HCT116 (cell line): Measurements from ENCODE around the gene HMCES. TPM values are rescaled to one million over a fixed set of nuclear protein-coding genes. Genes with fewer than 3 reads are reported as not detected.
A peak's percentile ranks its signal among the peaks of the same experiment; 100 is the strongest.

ENCODE experiments used
- ATAC-seq: fragments of 200-7000 bp; cut with Tn5 transposase; 2 replicates; pipeline ENCODE4 v1.9.1; 2020; ENCODE audit warnings: mild to moderate bottlenecking, moderate library complexity
- BruUV-seq: library from RNA; stranded (reverse); fragments of 400-500 nt; replicated peaks from 2 replicates; lab custom pipeline; 2021; lab: Mats Ljungman, UMichigan
- CTCF ChIA-PET: fragments of 300-600 bp; sonication (Branson Sonifier 250); formaldehyde crosslinking; loops from one replicate; lab custom pipeline; 2021; ENCODE audit warnings: antibody characterized with exemption; lab: Charles Lee
- POLR2A ChIA-PET: fragments of 300-600, 350-600 bp; sonication (Branson Sonifier 250); formaldehyde crosslinking; loops from one replicate; lab custom pipeline; 2021; ENCODE audit warnings: antibody characterized with exemption; lab: Charles Lee
- RAD21 ChIA-PET, 2 experiments: fragments of 300-600 bp; sonication (Branson Sonifier 250); formaldehyde crosslinking; loops; one replicate each; lab custom pipeline; 2023; ENCODE audit warnings: low total read pairs in 2 of 2; ENCODE audit not compliant: uncharacterized antibody in 2 of 2, unreplicated experiment in 2 of 2, low non-redundant PET in 1 of 2; lab: Charles Lee
- DNase-seq: peaks from one replicate; pipeline ENCODE4 v3.0.0-alpha.2; 2010; ENCODE audit warnings: low read depth, low spot score
- H2AFZ ChIP-seq: fragments of 200-600 bp; shearing (Covaris generic), sonication (generic); 2 replicates; pipeline ENCODE4 v1.6.1; 2017; ENCODE audit warnings: low read depth, mixed run types, mixed read lengths, antibody characterized with exemption, low read length; ENCODE audit not compliant: poor library complexity, severe bottlenecking
- H3K27ac ChIP-seq: 2 replicates; pipeline ENCODE4 v1.5.1; 2012; ENCODE audit warnings: low read depth, low read length
- H3K27me3 ChIP-seq: fragments of 200-600 bp; sonication (generic); 2 replicates; pipeline ENCODE4 v1.6.1; 2016; ENCODE audit warnings: mixed run types, low read length, mixed read lengths; ENCODE audit not compliant: insufficient read depth
- H3K36me3 ChIP-seq, 2 experiments: fragments of 200-500 bp in 1 of 2; fragments of 200-600 bp in 1 of 2; sonication (Bioruptor generic) in 1 of 2; sonication (generic) in 1 of 2; 2 replicates each; pipeline versions ENCODE4 v1.5.1 to v1.6.1; 2014 to 2016; ENCODE audit warnings: low read length in 2 of 2, inconsistent platforms in 1 of 2, mixed read lengths in 1 of 2, mixed run types in 1 of 2; ENCODE audit not compliant: insufficient read depth in 2 of 2, control insufficient read depth in 1 of 2
- H3K4me1 ChIP-seq, 2 experiments: fragments of 200-600 bp in 1 of 2; sonication (generic) in 1 of 2; 2 replicates each; pipeline versions ENCODE4 v1.5.1 to v1.6.1; 2012 to 2017; ENCODE audit warnings: low read length in 2 of 2, inconsistent platforms in 1 of 2, mild to moderate bottlenecking in 1 of 2, mixed read lengths in 1 of 2, mixed run types in 1 of 2, moderate library complexity in 1 of 2; ENCODE audit not compliant: insufficient read depth in 2 of 2, control insufficient read depth in 1 of 2
- H3K4me2 ChIP-seq: fragments of 200-600 bp; sonication (generic); 2 replicates; pipeline ENCODE4 v1.6.1; 2017; ENCODE audit warnings: mixed run types, low read length, mixed read lengths
- H3K4me3 ChIP-seq, 2 experiments: fragments of 200-600 bp in 1 of 2; sonication (generic) in 1 of 2; replicated peaks in 1 of 2; 2 replicates each; pipeline ENCODE4 v1.5.1; 2011 to 2016; ENCODE audit warnings: low read length in 2 of 2, control low read depth in 1 of 2, low read depth in 1 of 2, mild to moderate bottlenecking in 1 of 2, mixed read lengths in 1 of 2, mixed run types in 1 of 2
- H3K79me2 ChIP-seq: fragments of 200-600 bp; sonication (generic); 2 replicates; pipeline ENCODE4 v1.6.1; 2017; ENCODE audit warnings: mild to moderate bottlenecking, mixed run types, low read length, moderate library complexity, mixed read lengths; ENCODE audit not compliant: insufficient read depth
- H3K9ac ChIP-seq: fragments of 200-600 bp; sonication (generic); 2 replicates; pipeline ENCODE4 v1.6.1; 2016; ENCODE audit warnings: low read length, mixed read lengths
- H3K9me2 ChIP-seq: fragments of 200-600 bp; sonication (generic), shearing (Covaris generic); 2 replicates; pipeline ENCODE4 v1.6.1; 2017; ENCODE audit warnings: mixed run types, mild to moderate bottlenecking, moderate library complexity; ENCODE audit not compliant: insufficient read depth
- H3K9me3 ChIP-seq, 2 experiments: fragments of 200-500 bp in 1 of 2; fragments of 200-600 bp in 1 of 2; sonication (Bioruptor generic) in 1 of 2; sonication (generic) in 1 of 2; 2 replicates each; pipeline ENCODE4 v1.6.1; 2014 to 2017; ENCODE audit warnings: low read length in 2 of 2, mixed read lengths in 2 of 2, inconsistent platforms in 1 of 2, low read depth in 1 of 2, mild to moderate bottlenecking in 1 of 2, mixed run types in 1 of 2, moderate library complexity in 1 of 2; ENCODE audit not compliant: control insufficient read depth in 1 of 2, insufficient read depth in 1 of 2
- H4K20me1 ChIP-seq: fragments of 200-600 bp; sonication (generic), shearing (Covaris generic); 2 replicates; pipeline ENCODE4 v1.6.1; 2017; ENCODE audit warnings: mixed run types, mild to moderate bottlenecking, moderate library complexity; ENCODE audit not compliant: insufficient read depth
- CEBPB ChIP-seq: IDR thresholded peaks from 2 replicates; pipeline ENCODE4 v1.6.1; 2012; ENCODE audit warnings: low read depth
- EGR1 ChIP-seq: IDR thresholded peaks from 2 replicates; pipeline ENCODE4 v1.6.1; 2012; ENCODE audit warnings: low read depth
- EZH2 ChIP-seq: fragments of 200-600 bp; sonication (generic); IDR thresholded peaks from 2 replicates; pipeline ENCODE4 v1.6.1; 2017; ENCODE audit warnings: antibody characterized with exemption, mixed run types
- EZH2phosphoT487 ChIP-seq: fragments of 200-600 bp; IDR thresholded peaks from 2 replicates; pipeline ENCODE4 v1.6.1; 2018; ENCODE audit warnings: antibody characterized with exemption, borderline replicate concordance
- FOSL1 ChIP-seq: IDR thresholded peaks from 2 replicates; pipeline ENCODE4 v1.6.1; 2012; ENCODE audit warnings: low read depth
- JUND ChIP-seq: IDR thresholded peaks from 2 replicates; pipeline ENCODE4 v1.6.1; 2012
- MAX ChIP-seq: IDR thresholded peaks from 2 replicates; pipeline ENCODE4 v1.6.1; 2012
- POLR2A ChIP-seq: IDR thresholded peaks from 2 replicates; pipeline ENCODE4 v1.7.0; 2011; ENCODE audit warnings: borderline replicate concordance; ENCODE audit not compliant: insufficient read depth, insufficient read length; ENCODE audit errors: extremely low read depth
- POLR2AphosphoS5 ChIP-seq: IDR thresholded peaks from 2 replicates; pipeline ENCODE4 v1.6.1; 2011; ENCODE audit warnings: mild to moderate bottlenecking, low read depth, low read length, moderate library complexity
- RAD21 ChIP-seq: IDR thresholded peaks from 2 replicates; pipeline ENCODE4 v1.6.1; 2012; ENCODE audit warnings: low read depth, mild to moderate bottlenecking
- SIN3A ChIP-seq: IDR thresholded peaks from 2 replicates; pipeline ENCODE4 v1.6.1; 2012; ENCODE audit warnings: low read depth
- SRF ChIP-seq: IDR thresholded peaks from 2 replicates; pipeline ENCODE4 v1.6.1; 2012; ENCODE audit warnings: low read depth
- TCF7L2 ChIP-seq: IDR thresholded peaks from 2 replicates; pipeline ENCODE4 v1.7.0; 2011; ENCODE audit warnings: borderline replicate concordance, inconsistent platforms; ENCODE audit not compliant: insufficient read depth, insufficient read length; ENCODE audit errors: extremely low read depth
- YY1 ChIP-seq: IDR thresholded peaks from 2 replicates; pipeline ENCODE4 v1.6.1; 2011; ENCODE audit warnings: low read length, low read depth, moderate library complexity, mild to moderate bottlenecking; ENCODE audit not compliant: insufficient replicate concordance; ENCODE audit errors: extremely low read depth
- ZFX ChIP-seq: fragments of 450-650 bp; IDR thresholded peaks from 2 replicates; pipeline ENCODE4 v1.6.1; 2017
- intact Hi-C: fragments of 100-400 bp; cut with micrococcal nuclease; formaldehyde crosslinking; loops from 2 replicates; pipeline ENCODE4 v1.10.0; 2022
- total RNA-seq: library from RNA; stranded (reverse); gene quantifications from one replicate; pipeline ENCODE4 v1.2.1, GENCODE V29; 2021; ENCODE audit not compliant: unreplicated experiment
- TF ChIP-seq, protein P1 (sequence below): IDR thresholded peaks from 2 replicates; pipeline ENCODE4 v1.6.1; 2011; ENCODE audit warnings: mild to moderate bottlenecking, low read length, moderate library complexity; ENCODE audit not compliant: insufficient replicate concordance; ENCODE audit errors: extremely low read depth
- TF ChIP-seq, protein P2 (sequence below): IDR thresholded peaks from 2 replicates; pipeline ENCODE4 v1.6.1; 2012
- TF ChIP-seq, protein P3 (sequence below), 3 experiments: fragments of 200-600 bp in 1 of 3; sonication (generic) in 1 of 3; IDR thresholded peaks in 2 of 3; conservative IDR thresholded peaks in 1 of 3; 2 replicates each; pipeline ENCODE4 v1.5.1; 2012 to 2017; ENCODE audit warnings: low read depth in 2 of 3, low read length in 2 of 3, antibody characterized with exemption in 1 of 3, borderline replicate concordance in 1 of 3, control low read depth in 1 of 3, mild to moderate bottlenecking in 1 of 3, mixed read lengths in 1 of 3, mixed run types in 1 of 3, moderate library complexity in 1 of 3; ENCODE audit not compliant: insufficient read depth in 1 of 3
- TF ChIP-seq, protein P4 (sequence below): IDR thresholded peaks from 2 replicates; pipeline ENCODE4 v1.6.1; 2012; ENCODE audit warnings: low read depth

HMCES gene
- total RNA-seq, 1 experiment from 2014 or later = 78.9 TPM

DNA sequence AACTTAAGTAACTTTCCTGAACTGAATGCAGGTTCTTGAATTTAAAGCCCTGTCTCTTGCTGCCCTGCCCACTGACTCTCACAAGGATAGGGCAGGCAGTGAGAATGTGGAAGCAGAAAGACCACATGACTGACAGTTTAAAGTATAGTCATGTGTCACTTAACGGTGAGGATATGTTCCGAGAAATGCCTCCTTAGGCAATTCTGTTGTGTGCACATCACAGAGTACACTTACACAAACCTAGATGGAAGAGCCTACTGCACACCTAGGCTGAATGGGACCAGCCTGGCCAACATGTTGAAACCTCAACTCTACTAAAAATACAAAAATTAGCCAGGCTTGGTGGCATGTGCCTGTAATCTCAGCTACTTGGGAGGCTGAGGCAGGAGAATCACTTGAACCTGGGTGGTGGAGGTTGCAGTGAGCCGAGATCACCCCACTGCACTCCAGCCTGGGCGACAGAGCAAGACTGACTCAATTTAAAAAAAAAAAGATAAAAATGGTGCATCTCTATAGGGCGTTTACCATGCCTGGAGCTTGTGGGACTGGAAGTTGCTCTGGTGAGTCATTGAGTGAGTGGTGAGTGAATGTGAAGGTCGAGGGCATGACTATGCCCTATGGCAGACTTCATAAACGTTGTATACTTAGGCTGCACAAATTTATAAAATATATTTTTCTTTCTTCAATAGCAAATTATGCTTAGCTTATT is 48.2 kb upstream of the HMCES start:
- Histone ChIP-seq H3K27me3 (no peaks in the 10 kb centered on the region), H3K4me3 (peak overlapping the region in 1 of 2 experiments; percentile 22; a peak in 1 of 4 replicates), H4K20me1 (no peaks in the 10 kb centered on the region), H2AFZ (peak overlapping the region; percentile 79), H3K9me3 (no peaks in the 10 kb centered on the region), H3K4me2 (peak overlapping the region; percentile 67), H3K79me2 (no peaks in the 10 kb centered on the region), H3K9me2 (no peaks in the 10 kb centered on the region), H3K27ac (no peak overlapping the region), H3K9ac (peak overlapping the region; percentile 37), H3K36me3 (no peaks in the 10 kb centered on the region), H3K4me1 (peaks cover 27 to 68% of the 10 kb centered on the region in 2 experiments)
- ChIA-PET RAD21 (interaction anchor here (0.6 to 0.8 kb wide), 3 partner anchors 15 to 117 kb away, joined by 4 read pairs; no protein-coding TSS in a partner anchor), POLR2A (interaction anchor here (0.7 to 0.9 kb wide), 2 partner anchors 47 to 177 kb away, joined by 3 to 4 read pairs; partner anchors contain the start of gene CNBP), CTCF (interaction anchor here (0.9 to 1.8 kb wide), 3 partner anchors 15 to 260 kb away, joined by 4 to 14 read pairs (median 6); no protein-coding TSS in a partner anchor)
- BruUV-seq = no TSS peak
- intact Hi-C loops = no loop called here
- no peak for DNase-seq
- ATAC-seq = peak; percentile 60
- TF ChIP-seq FOSL1 = peak; percentile 77
- no peak for TF ChIP-seq SRF
- TF ChIP-seq, protein P1, sequence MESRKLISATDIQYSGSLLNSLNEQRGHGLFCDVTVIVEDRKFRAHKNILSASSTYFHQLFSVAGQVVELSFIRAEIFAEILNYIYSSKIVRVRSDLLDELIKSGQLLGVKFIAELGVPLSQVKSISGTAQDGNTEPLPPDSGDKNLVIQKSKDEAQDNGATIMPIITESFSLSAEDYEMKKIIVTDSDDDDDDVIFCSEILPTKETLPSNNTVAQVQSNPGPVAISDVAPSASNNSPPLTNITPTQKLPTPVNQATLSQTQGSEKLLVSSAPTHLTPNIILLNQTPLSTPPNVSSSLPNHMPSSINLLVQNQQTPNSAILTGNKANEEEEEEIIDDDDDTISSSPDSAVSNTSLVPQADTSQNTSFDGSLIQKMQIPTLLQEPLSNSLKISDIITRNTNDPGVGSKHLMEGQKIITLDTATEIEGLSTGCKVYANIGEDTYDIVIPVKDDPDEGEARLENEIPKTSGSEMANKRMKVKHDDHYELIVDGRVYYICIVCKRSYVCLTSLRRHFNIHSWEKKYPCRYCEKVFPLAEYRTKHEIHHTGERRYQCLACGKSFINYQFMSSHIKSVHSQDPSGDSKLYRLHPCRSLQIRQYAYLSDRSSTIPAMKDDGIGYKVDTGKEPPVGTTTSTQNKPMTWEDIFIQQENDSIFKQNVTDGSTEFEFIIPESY = no peak
- no peak for TF ChIP-seq EZH2phosphoT487
- no peak for TF ChIP-seq ZFX
- no peak for TF ChIP-seq EGR1
- no peak for TF ChIP-seq CEBPB
- TF ChIP-seq POLR2A = no peak
- no peak for TF ChIP-seq RAD21
- TF ChIP-seq, protein P2, sequence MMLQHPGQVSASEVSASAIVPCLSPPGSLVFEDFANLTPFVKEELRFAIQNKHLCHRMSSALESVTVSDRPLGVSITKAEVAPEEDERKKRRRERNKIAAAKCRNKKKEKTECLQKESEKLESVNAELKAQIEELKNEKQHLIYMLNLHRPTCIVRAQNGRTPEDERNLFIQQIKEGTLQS = no peak
- no peak for TF ChIP-seq SIN3A
- TF ChIP-seq, protein P3, sequence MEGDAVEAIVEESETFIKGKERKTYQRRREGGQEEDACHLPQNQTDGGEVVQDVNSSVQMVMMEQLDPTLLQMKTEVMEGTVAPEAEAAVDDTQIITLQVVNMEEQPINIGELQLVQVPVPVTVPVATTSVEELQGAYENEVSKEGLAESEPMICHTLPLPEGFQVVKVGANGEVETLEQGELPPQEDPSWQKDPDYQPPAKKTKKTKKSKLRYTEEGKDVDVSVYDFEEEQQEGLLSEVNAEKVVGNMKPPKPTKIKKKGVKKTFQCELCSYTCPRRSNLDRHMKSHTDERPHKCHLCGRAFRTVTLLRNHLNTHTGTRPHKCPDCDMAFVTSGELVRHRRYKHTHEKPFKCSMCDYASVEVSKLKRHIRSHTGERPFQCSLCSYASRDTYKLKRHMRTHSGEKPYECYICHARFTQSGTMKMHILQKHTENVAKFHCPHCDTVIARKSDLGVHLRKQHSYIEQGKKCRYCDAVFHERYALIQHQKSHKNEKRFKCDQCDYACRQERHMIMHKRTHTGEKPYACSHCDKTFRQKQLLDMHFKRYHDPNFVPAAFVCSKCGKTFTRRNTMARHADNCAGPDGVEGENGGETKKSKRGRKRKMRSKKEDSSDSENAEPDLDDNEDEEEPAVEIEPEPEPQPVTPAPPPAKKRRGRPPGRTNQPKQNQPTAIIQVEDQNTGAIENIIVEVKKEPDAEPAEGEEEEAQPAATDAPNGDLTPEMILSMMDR (IDR thresholded peaks at IDR 0.05 in 2 of 3, conservative IDR thresholded peaks at IDR 0.05 in 1 of 3; ENCODE audit: borderline replicate concordance in 1 of 3, insufficient read depth in 1 of 3, low read depth in 2 of 3, low read length in 2 of 3) = no peak
- TF ChIP-seq YY1 = peak; percentile 17
- no peak for TF ChIP-seq EZH2
- TF ChIP-seq POLR2AphosphoS5 = peak; percentile 24; the same call in 1 of the 2 replicates
- TF ChIP-seq MAX = peak; percentile 63
- TF ChIP-seq, protein P4, sequence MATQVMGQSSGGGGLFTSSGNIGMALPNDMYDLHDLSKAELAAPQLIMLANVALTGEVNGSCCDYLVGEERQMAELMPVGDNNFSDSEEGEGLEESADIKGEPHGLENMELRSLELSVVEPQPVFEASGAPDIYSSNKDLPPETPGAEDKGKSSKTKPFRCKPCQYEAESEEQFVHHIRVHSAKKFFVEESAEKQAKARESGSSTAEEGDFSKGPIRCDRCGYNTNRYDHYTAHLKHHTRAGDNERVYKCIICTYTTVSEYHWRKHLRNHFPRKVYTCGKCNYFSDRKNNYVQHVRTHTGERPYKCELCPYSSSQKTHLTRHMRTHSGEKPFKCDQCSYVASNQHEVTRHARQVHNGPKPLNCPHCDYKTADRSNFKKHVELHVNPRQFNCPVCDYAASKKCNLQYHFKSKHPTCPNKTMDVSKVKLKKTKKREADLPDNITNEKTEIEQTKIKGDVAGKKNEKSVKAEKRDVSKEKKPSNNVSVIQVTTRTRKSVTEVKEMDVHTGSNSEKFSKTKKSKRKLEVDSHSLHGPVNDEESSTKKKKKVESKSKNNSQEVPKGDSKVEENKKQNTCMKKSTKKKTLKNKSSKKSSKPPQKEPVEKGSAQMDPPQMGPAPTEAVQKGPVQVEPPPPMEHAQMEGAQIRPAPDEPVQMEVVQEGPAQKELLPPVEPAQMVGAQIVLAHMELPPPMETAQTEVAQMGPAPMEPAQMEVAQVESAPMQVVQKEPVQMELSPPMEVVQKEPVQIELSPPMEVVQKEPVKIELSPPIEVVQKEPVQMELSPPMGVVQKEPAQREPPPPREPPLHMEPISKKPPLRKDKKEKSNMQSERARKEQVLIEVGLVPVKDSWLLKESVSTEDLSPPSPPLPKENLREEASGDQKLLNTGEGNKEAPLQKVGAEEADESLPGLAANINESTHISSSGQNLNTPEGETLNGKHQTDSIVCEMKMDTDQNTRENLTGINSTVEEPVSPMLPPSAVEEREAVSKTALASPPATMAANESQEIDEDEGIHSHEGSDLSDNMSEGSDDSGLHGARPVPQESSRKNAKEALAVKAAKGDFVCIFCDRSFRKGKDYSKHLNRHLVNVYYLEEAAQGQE = no peak
- TF ChIP-seq JUND = peak; percentile 71
- no peak for TF ChIP-seq TCF7L2
